22Rv1 (cell line): ENCODE measurements around the gene UBE3B.

Source experiments
- CTCF ChIP-seq: fragments of 450-650 bp; IDR thresholded peaks from 2 replicates; pipeline ENCODE4 v1.5.1; 2017; ENCODE audit warnings: mild to moderate bottlenecking
- ZFX ChIP-seq: fragments of 450-650 bp; IDR thresholded peaks from 2 replicates; pipeline ENCODE4 v1.6.1; 2017; ENCODE audit warnings: antibody characterized with exemption, borderline replicate concordance

GRCh38 chr12:109502332-109502731, 24.9 kb downstream of the UBE3B start:
- TF ChIP-seq CTCF (no peak), ZFX (no peak)
